Thyroid gland (tissue), 4 donors: ENCODE results near the gene NKX2-4. TPM values are rescaled to one million over a fixed set of nuclear protein-coding genes. Genes with fewer than 3 reads are reported as not detected.

Experiments used
- DNase-seq, 2 donors: peaks; one replicate each; pipeline ENCODE4 v3.0.0-alpha.2; 2019
- H3K27ac ChIP-seq, 3 donors: fragments of 200-600 bp; sonication (generic); 1 replicate in 2 of 3; 2 replicates in 1 of 3; pipeline ENCODE4 v1.5.1; 2016 to 2019; ENCODE audit warnings: mild to moderate bottlenecking in 1 of 3, moderate library complexity in 1 of 3
- H3K27me3 ChIP-seq: fragments of 200-600 bp; sonication (generic); one replicate; pipeline ENCODE4 v1.5.1; 2019
- H3K36me3 ChIP-seq, 2 donors: fragments of 200-600 bp; sonication (generic); one replicate each; pipeline ENCODE4 v1.5.1; 2016 to 2019
- H3K4me1 ChIP-seq, 2 donors: fragments of 200-600 bp; sonication (generic); one replicate each; pipeline ENCODE4 v1.5.1; 2017 to 2019
- H3K4me3 ChIP-seq, 3 donors: fragments of 200-600 bp; sonication (generic); replicated peaks in 1 of 3; 1 replicate in 2 of 3; 2 replicates in 1 of 3; pipeline ENCODE4 v1.5.1; 2016; ENCODE audit warnings: mild to moderate bottlenecking in 1 of 3
- H3K9me3 ChIP-seq: fragments of 200-600 bp; sonication (generic); one replicate; pipeline ENCODE4 v1.5.1; 2017
- CTCF ChIP-seq, 6 experiments: fragments of 200-600 bp in 3 of 6; fragments of 450-650 bp in 3 of 6; sonication (generic) in 3 of 6; IDR thresholded peaks; one replicate each; pipeline ENCODE4 v1.5.1; 2016 to 2019; ENCODE audit warnings: antibody characterized with exemption in 6 of 6, mild to moderate bottlenecking in 2 of 6, inconsistent platforms in 1 of 6, moderate library complexity in 1 of 6
- POLR2A ChIP-seq, 2 donors: fragments of 450-650 bp; IDR thresholded peaks; one replicate each; pipeline ENCODE4 v1.6.1; 2017; ENCODE audit warnings: antibody characterized with exemption in 2 of 2, mild to moderate bottlenecking in 2 of 2, moderate library complexity in 1 of 2
- WGBS, 2 donors: methylation state at CpG; one replicate each; pipeline ENCODE4 v1.1.5; 2017; 5-methylcytosine and 5-hydroxymethylcytosine counted together
- intact Hi-C: fragments of 100-400 bp; cut with DNase I; formaldehyde crosslinking; loops from one replicate; pipeline ENCODE4 v1.15.1; 2023
- small RNA-seq: library from RNA; depleted of rRNA; stranded (forward); fragments of <200 nt; gene quantifications from one replicate; pipeline ENCODE3, GENCODE V24; 2016
- total RNA-seq, 4 donors: library from RNA; depleted of rRNA; stranded (reverse); fragments of >200 nt; gene quantifications; one replicate each; pipeline ENCODE4 v1.2.3, GENCODE V29; 2016

NKX2-4 gene
- total RNA-seq, 4 donors from 2014 or later: 0.11 TPM; not detected in 3

- no peak for DNase-seq
- Histone ChIP-seq H3K36me3 (peaks cover 9 to 22% of the 10 kb centered on the region in 2 donors), H3K27me3 (no peaks in the 10 kb centered on the region), H3K4me1 (peaks cover 3 to 8% of the 10 kb centered on the region in 2 donors), H3K27ac (no peak overlapping the region), H3K4me3 (no peak overlapping the region), H3K9me3 (no peaks in the 10 kb centered on the region)
- TF ChIP-seq POLR2A (IDR thresholded peaks at IDR 0.05): no peak
- TF ChIP-seq CTCF (IDR thresholded peaks at IDR 0.05): no peak
- intact Hi-C loops: no loop called here
Measured at GRCh38 chr20:21356386-21356785, 40.9 kb downstream of the NKX2-4 start.

- DNase-seq: no peak
- Histone ChIP-seq H3K27ac (no peak overlapping the region), H3K4me3 (no peak overlapping the region), H3K36me3 (peaks cover 9 to 22% of the 10 kb centered on the region in 2 donors), H3K9me3 (no peaks in the 10 kb centered on the region), H3K27me3 (no peaks in the 10 kb centered on the region), H3K4me1 (peaks cover 3 to 4% of the 10 kb centered on the region in 2 donors)
- TF ChIP-seq POLR2A (IDR thresholded peaks at IDR 0.05) (no peak), CTCF (IDR thresholded peaks at IDR 0.05) (no peak)
- WGBS, 2 donors: 49 to 53% methylated on average over 1 of the region's 1 CpG
- intact Hi-C loops: no loop called here
Measured at GRCh38 chr20:21355981-21356380, 41.3 kb downstream of the NKX2-4 start.

- DNase-seq: no peak
- Histone ChIP-seq H3K27ac (no peak overlapping the region), H3K27me3 (no peaks in the 10 kb centered on the region), H3K36me3 (peaks cover 12 to 34% of the 10 kb centered on the region in 2 donors), H3K4me1 (no peaks in the 10 kb centered on the region), H3K9me3 (no peaks in the 10 kb centered on the region), H3K4me3 (no peak overlapping the region)
- intact Hi-C loops: no loop called here
- 94 to 97% methylated on average over 1 of the region's 1 CpG for WGBS, 2 donors
- TF ChIP-seq POLR2A (IDR thresholded peaks at IDR 0.05) (no peak), CTCF (IDR thresholded peaks at IDR 0.05) (no peak)
Measured at GRCh38 chr20:21353236-21353635, 44.1 kb downstream of the NKX2-4 start.

- peaks cover 12 to 35% of the 10 kb centered on the region in 2 donors for H3K36me3 ChIP-seq
- intact Hi-C loops: no loop called here
- DNase-seq: no peak
Measured at GRCh38 chr20:21352703-21353102, 44.6 kb downstream of the NKX2-4 start.

More at GRCh38 chr20:21352703-21353102, 44.6 kb downstream of the NKX2-4 start:
- Histone ChIP-seq H3K4me1 (no peaks in the 10 kb centered on the region), H3K9me3 (no peaks in the 10 kb centered on the region), H3K27me3 (no peaks in the 10 kb centered on the region), H3K27ac (no peak overlapping the region), H3K4me3 (no peak overlapping the region)
- TF ChIP-seq CTCF (IDR thresholded peaks at IDR 0.05) (no peak), POLR2A (IDR thresholded peaks at IDR 0.05) (no peak)

Small RNA genes lying within 50 kb of the gene (small RNA-seq; reads per million reads assigned to genes)
- gene RN7SKP140: not detected

Other genes with a start within 250 kb of the NKX2-4 start
- 10 to 100 TPM; 76.7 to 87.5 (median 80.1) TPM for gene XRN2, start 94.2 kb downstream of the NKX2-4 start, total RNA-seq
- under 1 TPM in 1 of 4 donors, not detected in 3; 0.42 TPM for gene NKX2-2, start 116.5 kb upstream of the NKX2-4 start, total RNA-seq